HG02885 (cell line): ENCODE measurements around the gene FBXO36.
"Not testable (repeated sequence)": the region's sequence is repeated elsewhere in the genome, so short reads cannot be mapped to it uniquely, and the experiment has no call there.

Experiments
- ATAC-seq: cut with Tn5 transposase; IDR thresholded peaks from one replicate; pipeline ENCODE4 v1.9.1; 2021; ENCODE audit warnings: mild to moderate bottlenecking; ENCODE audit not compliant: unreplicated experiment, poor library complexity

The FBXO36 gene

GRCh38 chr2:229922449-229923386, at the start of gene FBXO36:
Gene FBXO36 (plus strand): TSS chr2:229922503. CDS start chr2:229922514, 11 bp downstream.
- ATAC-seq = peak; percentile 71

- peak; percentile 49 for ATAC-seq
Measured at GRCh38 chr2:229873123-229873581, 49.2 kb upstream of the FBXO36 start.

GRCh38 chr2:229874647-229875046, 47.7 kb upstream of the FBXO36 start:
- no peak for ATAC-seq

- ATAC-seq = no peak
Measured at GRCh38 chr2:229875549-229875948, 46.8 kb upstream of the FBXO36 start.

DNA sequence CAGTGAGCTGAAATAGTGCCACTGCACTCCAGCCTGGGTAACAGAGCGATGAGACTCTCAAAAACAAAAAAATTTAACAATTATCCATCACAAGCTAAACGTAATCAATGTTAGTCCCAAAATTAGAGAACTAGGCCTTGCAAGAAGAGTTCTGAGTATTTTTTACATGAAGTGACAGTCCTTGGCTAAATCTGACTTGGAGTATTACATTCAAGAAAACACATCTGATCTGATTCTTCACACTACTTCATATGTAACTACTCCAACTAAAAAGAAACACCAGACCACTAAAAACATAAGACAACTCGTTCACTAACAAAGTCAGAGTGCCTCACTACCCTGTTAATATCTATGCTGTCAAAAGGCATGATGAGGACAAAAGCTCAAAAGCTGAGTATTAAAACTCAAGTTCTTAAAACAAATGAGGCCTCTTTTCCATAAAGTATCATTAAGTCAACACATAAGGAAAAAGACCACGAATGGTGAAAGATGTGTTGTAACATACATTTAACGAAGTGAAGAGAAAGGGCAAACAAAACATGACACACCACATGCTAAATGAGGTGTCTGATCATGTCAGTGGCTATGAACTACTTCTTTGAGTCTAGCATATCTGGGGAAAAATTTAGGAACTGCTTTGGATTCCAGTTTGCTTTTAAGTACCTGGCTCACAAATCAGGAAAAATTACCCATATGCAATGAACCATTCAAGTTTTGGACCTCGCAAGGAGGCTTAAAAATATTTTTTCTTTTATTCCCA, 42.9 kb upstream of the FBXO36 start:
- ATAC-seq = no peak

- no peak for ATAC-seq
Measured at GRCh38 chr2:229880892-229881586, 41.3 kb upstream of the FBXO36 start.

- ATAC-seq = no peak
Measured at GRCh38 chr2:229882583-229882982, 39.7 kb upstream of the FBXO36 start.

- ATAC-seq = peak; percentile 85
Measured at GRCh38 chr2:229884775-229885699, 37.3 kb upstream of the FBXO36 start.

DNA sequence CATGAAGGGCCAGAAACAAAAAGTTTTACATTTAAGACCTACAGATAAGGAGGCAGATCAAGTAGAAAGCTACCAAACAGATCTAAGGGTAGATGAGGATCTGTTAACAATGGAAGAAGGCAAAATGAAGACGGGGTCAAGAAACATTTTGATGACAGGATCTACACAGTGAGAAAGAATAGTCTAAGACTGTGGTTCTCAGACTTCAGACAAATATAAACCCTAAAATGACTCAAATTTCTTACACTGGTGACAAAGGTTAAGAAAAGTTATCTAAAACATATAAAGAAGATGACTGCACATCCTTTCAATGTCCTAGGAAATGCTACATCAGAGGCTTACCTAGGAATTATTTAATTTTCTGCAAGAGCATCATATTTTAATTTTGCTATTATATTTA, 34.9 kb upstream of the FBXO36 start:
- no peak for ATAC-seq

- no peak for ATAC-seq
Measured at GRCh38 chr2:229888031-229888430, 34.3 kb upstream of the FBXO36 start.

DNA sequence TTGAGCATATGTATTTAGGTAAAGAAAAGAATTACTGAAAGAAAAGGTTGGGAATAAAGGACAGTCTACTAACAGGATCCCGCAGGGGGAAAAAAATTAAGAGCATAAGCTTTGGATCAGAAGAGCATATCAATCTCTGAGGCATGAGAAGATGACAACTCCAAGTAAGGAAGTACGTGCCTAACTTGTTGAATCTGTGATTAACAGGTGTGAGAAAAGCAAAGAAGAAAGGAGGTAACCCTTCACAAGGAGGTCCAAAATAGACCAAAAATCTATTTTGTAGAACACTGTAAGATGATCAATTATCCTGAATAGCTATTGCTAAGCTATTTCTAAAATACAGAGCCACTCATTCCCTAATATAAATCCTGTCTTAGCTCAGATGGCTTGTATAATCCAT, 33.3 kb upstream of the FBXO36 start:
- ATAC-seq = no peak

DNA sequence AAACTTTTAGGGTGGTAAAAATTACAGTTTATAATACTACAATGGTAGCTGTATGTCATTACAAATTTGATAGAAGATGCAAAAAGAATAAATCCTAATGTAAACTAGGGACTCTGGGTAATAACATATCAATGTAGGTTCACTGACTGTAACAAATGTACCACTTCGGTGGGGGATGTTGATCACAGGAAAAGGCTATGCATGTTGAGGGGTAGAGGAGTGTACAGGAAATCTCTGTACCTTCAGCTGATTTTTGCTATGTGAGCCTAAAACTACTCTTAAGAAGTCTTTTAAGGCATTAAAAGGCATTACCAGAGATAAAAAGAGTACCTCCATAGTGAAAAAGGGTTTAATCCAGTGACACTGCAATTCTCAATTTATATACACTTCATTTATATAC, 25.4 kb upstream of the FBXO36 start:
- no peak for ATAC-seq

DNA sequence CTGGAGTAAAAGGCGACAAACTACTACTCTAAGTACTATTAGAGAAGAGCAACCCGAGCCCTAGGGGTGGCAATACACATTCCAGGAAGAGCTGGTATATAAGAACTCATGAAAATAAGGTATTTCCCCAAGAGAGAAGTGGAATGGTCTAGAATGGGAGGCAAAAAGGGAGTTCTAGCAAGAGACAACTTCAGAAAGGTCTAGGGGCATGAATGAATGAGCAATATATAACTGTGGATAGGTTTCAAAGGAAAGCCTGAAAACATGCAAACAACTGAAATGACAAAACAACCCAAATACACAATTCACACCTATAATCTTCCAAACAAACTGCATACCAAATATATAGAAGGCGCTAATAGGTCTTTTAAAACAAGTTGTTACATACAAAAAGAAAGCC, 22.7 kb upstream of the FBXO36 start:
- ATAC-seq = no peak

GRCh38 chr2:229900012-229900411, 22.3 kb upstream of the FBXO36 start:
- ATAC-seq = no peak

DNA sequence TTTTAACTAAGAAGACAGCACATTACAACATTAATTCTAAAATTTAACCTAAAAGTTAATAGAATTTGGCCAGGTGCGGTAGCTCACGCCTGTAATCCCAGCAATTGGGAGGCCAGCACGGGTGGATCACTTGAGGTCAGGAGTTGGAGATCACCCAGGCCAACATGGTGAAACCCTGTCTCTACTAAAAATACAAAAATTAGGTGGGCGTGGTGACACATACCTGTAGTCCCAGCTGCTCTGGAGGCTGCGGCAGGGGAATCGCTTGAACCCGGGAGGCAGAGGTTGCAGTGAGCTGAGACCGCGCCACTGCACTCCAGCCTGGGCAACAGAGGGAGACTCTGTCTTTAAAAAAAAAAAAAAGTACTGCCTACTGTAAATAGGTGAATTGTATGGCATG, 21.8 kb upstream of the FBXO36 start:
- not testable (repeated sequence) for ATAC-seq

DNA sequence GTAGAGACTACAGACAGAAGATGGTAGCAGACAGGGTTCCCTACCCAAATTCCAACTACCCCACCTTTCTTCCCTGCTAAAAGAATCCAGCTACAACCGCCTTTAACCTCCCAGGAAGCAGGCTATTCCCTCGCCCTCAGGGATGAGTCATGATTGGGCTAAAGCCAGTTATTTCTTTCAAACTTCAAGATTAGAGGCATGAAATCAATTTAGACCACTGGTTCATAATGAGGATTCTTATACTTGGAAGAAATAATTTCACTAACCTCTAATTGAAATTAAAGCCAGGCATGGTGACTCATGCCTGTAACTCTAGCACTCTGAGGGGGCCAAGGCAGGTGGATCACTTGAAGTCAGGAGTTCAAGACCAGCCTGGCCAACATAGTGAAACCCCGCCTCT, 20.5 kb upstream of the FBXO36 start:
- ATAC-seq = no peak

DNA sequence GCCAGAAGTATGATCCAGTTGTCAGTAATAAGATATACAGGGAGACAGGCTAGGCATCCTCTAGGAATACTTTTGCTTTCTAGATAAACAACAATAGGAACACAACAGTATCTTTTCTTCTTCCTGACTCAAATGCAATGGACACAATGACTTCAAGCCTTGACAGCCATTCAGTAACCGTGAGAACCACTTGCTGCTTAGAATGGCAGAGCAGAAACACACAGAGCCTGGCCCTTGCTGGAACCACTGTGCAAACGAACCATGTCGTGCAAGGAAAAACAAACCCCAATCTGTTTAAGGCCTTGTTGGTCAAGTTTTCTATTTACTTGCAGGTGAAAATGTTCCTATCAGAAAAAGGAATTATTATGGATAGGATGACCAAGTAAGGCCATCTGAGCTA, 19.3 kb upstream of the FBXO36 start:
- ATAC-seq = no peak

DNA sequence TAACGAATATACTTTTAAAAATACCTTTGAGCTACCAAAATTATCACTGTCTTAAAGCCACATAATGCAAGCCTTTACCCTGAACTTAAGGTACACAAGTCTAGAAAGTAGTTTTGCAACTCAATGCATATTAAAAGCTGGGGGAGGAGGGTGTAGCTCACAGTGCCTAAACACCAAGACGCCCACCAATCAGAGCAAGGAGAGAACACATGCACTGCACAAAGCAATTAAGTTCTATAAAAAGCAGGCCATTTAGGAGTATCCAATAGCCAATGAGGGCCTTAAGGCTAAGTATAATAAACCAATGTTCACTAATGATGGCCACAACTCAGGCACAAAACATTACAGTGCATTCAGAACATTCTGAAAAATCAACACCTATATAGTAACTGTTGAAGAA, 16.7 kb upstream of the FBXO36 start:
- ATAC-seq = no peak

GRCh38 chr2:229909090-229909489, 13.2 kb upstream of the FBXO36 start:
- ATAC-seq = no peak
